OCI-M1 (cell line): ENCODE measurements around the gene MYH7.
"Not testable (repeated sequence)": the region's sequence is repeated elsewhere in the genome, so short reads cannot be mapped to it uniquely, and the experiment has no call there.

Experiments used
- DNase-seq: peaks from one replicate; lab custom pipeline; 2025; lab: John Stamatoyannopoulos, UW

Gene MYH7

DNA sequence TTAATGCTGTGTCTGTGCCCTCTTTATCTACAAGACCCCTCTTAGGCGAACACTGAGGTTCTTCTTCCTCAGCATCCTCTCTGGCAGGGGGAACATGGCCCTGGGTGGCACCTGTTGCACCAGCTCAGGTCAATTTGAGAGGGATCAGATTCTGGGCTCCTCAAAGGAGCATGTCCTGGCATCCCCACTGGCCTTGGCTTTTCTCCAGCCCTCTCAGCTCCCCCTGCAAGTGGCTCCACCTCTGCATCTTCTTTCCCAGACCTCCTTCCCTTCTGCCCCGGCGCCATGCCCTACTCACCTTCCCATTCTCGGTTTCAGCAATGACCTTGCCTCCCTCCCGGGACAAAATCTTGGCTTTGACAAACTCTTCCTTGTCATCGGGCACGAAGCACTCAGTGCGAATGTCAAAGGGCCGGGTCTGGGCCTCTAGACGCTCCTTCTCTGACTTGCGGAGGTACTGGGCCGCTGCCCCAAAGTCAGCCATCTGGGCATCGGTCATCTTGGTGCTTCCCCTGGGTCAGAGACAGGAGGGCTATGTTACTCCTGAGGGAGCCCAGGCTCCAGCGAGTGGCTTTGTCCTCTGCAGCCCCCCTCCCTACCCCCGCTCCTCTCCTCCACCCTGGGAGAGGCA is 28.6 kb downstream of the MYH7 start:
- DNase-seq = no peak

DNA sequence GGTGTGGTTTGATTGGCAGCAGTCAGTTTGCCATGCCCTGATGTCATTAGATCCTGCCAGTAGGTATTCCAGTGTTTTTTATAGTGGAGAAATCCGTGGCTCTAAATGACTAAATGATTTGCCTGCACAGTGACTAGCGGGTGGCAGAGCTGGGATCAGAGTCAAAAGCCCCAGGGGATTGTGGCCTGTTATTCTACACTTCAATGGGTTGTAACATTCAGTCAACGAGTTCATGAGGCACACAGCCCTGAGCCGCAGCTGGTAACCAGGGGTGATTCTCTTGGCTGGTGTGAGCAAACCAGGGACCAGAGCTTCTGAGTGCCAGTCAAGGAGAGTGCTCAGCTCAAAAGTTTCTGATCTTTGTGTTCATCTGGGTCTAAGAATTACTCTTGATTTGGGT is 29.2 kb downstream of the MYH7 start:
- DNase-seq = no peak

DNA sequence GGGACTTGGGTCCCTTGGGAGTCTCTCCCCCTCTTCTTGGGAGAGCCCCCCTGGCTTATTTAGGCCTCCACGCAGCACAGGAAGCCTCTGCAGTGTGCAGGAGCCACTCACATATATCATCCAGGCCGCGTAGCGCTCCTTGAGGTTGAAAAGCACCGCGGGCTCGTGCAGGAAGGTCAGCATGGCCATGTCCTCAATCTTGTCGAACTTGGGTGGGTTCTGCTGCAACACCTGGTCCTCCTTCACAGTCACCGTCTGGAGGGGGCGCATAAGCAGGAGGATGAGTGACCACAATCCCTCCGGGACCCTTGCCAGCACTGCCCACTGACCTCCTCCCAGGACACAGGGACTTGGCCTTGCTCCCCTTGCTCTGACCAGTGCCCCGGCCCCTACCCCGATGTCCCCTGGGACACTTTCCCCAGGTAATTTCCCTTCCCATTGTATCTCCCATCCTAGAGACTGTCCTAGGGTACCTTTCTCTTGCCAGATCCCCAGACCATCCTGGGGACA is 29.9 kb downstream of the MYH7 start:
- no peak for DNase-seq

DNA sequence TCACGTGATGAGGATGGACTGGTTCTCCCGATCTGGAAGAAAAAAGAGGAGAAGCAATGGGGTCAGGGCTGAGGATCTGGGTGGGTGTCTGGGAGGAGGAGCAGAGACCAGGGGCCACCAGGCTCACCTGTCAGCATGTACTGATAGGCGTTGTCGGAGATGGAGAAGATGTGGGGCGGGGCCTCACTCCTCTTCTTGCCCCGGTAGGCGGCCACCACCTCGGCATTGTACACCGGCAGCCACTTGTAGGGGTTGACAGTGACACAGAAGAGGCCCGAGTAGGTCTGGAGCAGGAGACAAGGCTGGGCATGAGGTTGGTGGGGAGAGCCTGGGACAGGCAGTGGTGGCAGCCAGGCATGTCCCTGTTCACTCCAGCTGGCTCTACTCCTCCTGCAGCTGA is 30.4 kb downstream of the MYH7 start:
- no peak for DNase-seq

DNA sequence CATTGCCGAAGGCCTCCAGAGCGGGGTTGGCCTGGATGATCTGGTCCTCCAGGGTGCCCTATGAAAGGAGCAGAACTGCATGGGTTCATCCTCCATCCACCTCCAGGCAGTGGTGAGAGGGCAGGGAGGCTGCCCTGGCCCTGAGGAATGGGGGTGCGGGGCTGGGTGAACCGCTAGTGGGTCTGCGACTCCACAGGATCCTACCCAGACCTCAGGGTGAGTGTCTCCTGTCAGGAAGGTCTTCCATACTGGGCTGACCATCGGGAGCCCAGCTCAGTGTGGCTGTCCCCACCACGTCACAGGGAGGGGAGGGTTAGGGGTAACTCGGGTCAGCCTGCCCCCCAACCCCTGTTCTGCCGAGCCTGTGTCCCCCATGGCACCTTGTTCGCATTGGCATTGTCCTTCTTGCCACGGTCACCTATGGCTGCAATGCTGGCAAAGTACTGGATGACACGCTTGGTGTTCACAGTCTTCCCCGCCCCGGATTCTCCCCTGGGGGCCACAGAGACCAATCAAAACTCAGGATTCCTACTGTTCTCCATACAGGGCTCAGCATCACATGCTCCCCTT is 31.0 kb downstream of the MYH7 start:
- DNase-seq = no peak

DNA sequence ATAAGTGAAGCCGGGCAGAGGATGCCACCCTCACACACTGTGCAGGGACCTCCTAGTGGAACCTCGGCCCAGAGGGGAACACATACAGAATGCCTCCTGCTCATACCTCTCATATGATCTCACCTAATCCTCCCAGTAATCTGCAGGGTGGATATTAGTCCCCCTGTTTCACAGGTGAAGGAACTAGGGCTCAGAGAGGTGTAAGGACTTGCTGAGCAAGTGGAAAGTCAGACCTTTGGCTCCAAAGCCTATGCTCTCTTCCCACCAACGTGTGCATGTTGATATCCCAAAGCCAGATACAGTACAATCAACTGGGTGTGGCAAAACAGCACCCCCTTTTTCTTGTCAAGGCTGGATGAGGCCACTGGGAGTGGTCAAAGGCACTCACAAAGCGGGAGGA is 31.6 kb downstream of the MYH7 start:
- no peak for DNase-seq

DNA sequence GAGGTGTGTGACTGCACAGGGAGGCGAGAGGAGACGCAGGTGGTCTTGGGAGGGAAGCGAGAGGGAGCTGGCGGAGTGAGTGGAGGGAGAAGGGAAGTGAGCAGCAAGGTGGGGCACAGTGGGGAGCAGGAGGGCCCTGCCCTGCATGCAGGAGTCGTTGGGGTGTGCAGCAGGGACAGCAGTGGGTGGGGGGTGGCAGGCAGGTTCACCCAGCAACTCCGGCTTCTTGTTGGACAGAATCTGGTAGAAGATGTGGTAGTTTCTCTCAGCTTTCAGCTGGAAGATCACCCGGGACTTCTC is 32.4 kb downstream of the MYH7 start:
- no peak for DNase-seq

DNA sequence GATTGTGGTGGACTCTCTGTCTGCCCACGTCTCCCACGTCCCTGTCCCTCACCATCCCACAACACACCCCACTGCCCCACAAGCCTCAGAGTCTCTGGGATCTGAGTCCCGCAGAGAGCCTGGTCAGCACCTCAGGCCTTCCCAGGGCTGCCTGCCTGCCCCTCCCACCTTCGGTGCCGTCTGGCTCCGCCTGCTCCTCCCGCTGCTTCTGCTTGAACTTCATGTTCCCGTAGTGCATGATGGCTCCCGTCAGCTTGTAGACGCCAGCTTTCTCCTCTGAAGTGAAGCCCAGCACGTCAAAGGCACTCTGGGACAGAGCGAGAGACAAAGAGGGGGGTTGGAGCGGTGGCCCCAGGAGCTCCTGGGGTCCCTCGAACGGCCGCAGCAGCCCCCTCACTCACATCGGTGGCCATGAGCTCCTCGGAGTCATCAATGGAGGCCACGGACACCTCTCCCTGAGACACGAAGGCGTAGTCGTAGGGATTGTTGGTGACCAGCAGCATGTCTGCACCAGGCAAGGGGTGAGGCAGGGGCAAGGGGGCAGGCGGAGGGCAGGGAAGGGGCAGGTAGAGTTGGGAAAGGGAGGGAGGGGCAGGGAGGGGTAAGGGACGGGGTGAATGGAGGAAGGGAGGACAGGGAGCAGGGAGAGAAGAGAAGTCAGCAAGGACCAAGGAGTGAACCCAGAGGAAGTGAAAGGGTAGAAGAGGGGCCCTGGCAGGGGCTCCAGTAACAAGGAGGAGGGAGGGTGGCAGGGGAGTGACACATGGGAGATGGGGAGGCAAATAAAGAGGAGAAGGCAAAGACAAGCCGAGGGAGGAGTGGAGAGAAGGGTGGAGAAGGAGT is 32.9 kb downstream of the MYH7 start:
- no peak for DNase-seq

DNA sequence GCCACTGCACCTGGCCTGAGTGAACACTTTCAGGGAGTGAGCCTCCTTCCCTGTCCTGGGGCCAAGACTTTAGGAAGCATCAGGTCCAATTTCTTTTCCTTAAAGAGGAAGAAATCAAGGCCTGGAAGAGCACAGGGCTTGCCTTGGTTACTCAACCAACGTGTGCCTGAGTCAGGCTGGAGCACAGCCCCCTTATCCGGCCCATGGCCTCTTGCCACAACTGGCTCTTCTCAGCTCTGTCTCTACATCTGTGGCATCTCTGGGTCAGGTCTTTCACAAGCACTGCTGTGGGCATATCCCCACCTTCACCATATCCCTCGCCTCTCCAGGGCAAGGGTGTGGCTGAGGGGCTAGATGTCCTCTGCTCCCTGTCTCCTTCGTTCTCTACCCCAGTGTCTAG is 34.2 kb downstream of the MYH7 start:
- DNase-seq = no peak

DNA sequence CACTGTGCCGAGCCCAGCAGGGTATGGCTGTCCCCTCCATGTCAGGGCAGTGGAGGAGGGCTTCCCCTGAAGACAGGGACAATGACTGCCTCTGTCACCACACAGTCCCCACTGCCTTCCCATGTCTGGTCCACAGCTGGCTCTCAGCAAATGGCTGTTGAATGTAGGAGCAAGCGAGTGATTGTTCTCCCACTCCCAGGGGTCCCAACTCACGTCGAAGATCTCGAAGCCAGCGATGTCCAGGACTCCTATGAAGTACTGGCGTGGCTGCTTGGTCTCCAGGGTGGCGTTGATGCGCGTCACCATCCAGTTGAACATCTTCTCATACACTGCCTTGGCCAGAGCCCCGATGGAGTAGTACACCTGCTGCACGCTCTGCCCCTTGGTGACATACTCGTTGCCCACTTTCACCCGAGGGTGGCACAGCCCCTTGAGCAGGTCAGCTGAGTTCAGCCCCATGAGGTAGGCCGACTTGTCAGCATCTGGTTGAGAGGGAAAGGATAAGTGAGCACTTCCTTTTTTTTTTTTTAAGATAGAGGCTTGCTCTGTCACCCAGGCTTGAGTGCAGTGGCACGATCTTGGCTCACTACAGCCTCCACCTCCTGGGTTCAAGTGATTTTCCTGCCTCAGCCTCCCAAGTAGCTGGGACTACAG is 34.8 kb downstream of the MYH7 start:
- not testable (repeated sequence) for DNase-seq

DNA sequence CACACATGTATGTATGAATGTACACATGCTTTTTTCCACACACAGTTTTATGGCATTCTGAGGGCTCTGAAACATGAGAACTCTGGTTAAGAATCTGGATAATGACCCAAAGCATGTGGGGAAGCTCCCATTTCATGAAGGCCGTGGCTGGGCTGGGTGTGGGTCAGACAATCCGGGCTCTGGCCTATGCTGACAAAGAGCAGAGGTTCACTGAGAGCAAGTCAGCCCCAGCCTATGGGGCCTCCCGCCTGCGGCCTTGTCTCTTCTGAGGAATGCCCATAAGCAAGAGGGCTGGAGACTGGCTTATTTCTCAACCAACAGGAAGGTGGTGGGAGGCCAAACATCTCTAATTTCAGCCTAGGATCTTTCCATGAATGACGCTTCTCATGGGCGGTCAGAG is 35.9 kb downstream of the MYH7 start:
- no peak for DNase-seq

DNA sequence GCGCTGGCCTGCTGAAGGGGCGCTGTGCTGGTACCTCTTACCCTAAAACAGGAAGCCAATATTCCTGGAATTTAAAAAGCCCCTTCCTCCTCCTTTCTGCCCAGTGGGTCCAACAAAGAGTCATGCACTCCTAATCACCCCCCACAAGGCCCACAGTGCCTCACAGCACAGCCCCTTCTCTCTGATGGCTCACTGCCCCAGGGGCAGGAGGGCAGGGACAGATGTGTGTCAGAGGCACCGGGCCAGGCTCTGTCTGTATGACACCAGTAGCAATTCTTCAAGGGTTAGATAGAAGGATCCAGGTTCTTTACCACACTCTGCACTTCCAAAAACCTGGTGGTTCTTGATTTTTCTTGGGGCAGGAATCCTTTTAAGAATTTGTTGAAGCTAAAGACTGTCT is 36.3 kb downstream of the MYH7 start:
- DNase-seq = no peak

DNA sequence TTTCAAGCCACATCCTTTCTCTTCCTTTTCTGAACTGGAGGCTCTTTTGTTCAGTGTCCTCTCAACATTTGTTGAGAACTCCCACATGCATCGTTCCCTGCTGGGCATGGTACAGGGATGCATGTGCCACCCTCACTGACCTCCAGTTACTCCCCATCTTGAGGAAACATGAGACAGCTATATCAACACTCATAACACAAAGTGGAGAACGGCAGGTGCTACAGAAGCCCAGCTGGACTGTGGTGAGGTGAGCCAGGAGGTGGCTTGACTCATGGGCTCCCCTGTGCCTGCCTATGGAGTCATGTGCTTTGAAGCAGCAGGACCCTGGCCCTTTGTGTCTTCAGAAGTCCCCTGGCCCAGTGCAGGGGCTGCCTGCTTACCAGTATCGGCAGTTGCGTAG is 37.1 kb downstream of the MYH7 start:
- DNase-seq = no peak

DNA sequence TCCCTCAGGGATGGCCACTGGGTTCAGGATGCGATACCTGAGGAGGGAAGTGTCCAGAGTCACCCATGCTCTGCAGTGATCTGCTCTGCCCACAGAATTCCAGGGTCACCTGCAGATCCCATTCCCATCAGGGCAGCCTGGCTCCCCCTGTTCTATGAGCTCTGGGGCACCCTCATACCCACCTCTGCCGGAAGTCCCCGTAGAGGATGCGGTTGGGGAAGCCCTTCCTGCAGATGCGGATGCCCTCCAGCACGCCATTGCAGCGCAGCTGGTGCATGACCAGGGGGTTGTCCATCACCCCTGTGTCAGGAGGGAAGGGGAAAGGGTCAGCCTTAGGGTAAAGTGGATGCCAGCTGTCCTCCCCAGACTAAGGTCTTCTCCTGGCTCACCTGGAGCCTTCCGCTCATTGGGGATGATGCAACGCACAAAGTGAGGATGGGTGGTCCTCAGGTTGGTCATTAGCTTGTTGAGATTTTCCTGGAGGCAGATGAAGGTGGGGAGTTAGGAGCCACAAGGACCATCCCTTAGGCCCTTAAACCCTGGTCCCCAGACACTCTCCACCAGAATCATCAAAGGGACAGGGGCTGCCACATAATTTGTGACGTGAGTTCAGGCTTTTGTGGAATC is 38.6 kb downstream of the MYH7 start:
- no peak for DNase-seq

DNA sequence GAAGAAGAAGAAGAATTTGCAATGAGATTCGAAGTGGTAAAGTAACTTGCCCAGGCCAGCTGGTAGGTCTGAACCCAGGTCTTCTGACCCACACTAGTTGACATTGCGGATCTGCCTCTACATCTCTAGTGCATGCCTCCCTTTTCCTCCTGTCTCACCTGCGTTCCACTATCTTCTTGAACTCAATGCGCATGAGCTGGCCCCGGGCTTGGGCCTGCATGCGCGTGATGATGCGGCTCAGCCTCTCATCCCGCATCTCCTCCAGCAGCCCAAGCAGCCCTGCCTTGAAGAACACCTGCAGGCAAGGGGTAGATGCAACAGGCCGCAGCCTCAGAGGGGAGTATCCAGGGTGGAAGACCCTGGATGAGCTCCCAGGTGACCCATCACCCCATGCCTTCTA is 39.3 kb downstream of the MYH7 start:
- DNase-seq = no peak

DNA sequence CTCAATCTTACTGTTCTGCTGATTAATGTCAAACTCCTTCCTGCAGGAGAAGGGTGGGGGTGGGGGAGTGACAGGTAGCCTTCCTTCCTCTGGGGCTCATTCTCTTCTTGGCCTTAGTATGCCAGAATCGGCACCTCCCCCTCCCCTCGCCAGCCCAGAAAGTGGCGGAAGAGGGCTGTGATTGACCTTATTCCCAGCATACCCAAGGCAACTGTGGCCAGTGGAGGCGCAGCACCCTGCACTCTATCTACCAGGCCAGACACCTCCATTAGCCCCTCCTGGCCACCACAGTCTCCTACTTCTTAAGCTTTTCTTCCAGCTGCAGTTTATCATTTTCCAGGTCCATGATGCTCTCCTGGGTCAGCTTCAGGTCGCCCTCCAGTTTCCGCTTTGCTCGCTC is 42.8 kb downstream of the MYH7 start:
- no peak for DNase-seq

DNA sequence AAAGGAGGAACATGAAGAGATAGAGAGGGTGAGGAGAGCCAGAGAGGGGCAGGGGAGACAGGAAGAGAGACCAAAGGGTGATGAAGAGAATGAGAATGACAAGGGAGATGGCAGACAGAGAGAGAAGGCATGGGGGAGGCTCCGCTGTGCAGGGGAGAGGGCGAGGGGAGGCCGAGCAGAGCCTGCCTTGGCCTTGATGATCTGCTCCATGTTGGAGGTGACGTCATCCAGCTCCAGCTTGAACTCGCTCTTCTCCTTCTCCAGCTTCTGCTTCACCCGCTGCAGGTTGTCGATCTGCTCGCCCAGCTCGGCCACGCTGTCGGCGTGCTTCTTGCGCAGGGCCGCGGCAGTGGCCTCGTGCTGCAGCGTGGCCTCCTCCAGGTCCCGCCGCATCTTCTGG is 45.6 kb downstream of the MYH7 start:
- not testable (repeated sequence) for DNase-seq

DNA sequence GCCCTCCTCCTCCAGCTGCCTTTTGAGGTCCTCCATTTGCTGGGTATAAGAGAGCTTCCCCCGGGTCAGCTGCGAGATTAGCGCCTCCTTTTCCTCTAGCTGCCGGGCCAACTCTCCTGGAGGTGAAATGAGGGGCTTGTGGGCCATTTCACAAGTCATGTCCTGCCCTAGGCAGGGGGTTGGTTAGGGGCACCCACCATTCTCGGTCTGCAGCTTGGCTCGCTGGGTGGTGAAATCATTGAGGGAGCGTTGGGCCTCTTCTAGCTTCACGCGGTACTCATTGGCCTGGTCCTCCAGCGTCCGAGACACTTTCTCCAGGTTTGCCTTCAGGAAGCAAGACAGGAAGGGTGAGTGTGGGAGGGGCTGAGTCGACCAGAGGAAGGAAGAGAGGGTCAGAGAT is 46.1 kb downstream of the MYH7 start:
- no peak for DNase-seq

DNA sequence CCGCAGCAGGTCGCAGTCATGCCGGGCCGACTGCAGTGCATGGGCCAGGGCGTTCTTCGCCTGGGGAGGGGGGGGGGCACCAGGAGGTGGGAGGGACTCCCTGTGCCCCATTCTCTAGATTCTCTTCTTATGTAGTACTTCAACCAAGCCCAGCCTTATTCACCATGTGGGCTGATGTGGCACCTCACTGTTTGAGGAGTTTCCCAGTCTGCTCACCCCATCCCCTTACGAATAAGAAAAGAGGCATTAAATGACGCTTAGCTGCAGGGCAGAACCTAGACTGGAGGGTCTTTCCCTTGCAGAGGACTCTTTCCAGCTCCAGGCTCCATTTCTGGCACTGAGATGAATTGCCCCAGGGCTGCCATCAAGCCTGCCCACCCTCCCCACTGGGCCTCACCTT is 46.5 kb downstream of the MYH7 start:
- no peak for DNase-seq

DNA sequence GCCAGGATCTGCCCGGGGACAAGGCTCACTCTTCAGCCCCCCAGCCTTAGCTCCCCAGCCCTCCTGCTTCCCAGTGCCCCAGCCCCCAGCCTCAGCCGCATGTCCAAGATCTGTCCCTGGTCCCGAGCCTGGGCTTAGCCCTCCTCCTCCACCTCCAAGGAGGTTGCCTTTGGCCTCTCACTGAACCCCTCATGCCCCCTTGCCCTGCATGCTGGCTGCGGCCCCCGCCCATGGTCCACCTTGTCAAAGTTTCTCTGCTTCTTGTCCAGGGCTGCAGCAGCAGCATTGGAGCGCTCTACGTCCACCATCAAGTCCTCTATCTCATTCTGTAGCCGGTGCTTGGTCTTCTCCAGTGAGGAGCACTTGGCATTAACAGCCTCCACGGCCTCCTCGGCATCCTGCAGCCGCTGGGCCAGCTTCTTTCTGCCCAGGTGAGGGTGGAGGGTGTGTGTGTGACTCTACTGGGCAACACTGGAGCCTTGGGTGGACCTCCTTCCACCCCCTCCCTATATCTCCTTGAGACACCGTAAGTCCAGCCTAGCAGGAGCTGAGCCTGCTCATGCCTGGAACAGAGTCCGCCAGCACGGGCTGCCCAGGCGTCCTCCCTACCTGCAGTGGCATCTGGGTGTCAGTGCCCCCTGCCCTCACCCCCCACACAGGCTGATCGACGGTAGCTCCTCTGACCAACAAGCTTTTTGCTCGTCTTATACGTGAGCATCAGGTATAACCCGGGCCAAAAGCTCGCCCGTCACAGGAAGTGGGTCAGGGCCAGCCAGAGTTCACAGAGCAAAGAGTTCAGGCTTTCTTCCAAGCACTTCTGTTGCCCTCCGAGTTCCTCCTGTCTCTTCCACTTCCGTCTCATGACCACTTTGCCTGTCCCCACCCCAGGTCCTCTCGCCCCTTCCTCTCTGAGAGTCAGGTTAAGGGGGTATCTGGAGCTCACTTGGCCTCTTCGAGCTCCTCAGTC is 47.3 kb downstream of the MYH7 start:
- no peak for DNase-seq

DNA sequence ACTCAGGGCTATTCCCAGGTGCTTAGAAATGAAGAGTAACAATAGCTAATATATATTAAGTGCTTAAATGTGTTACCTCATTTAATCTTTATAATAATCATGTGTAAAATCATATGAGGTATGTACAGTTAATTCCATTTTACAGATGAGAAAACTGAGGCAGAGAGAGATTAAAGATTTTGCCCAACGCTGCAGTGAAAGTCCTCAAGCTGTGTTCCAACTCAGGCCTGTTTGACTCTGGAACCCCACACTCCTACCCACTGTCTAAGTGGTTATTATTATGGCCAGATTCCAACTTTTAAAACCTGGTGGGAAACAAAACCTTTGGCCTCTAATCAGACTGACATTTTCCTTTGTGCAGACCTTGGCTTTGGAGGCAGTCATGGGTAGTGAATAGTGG is 48.5 kb downstream of the MYH7 start:
- DNase-seq = no peak
